Keratinocyte (primary cell): ENCODE data around the gene C15orf40. TPM values are rescaled to one million over a fixed set of nuclear protein-coding genes. Genes with fewer than 3 reads are reported as not detected.

Experiments used
- DNase-seq: peaks from one replicate; pipeline ENCODE4 v3.0.0-alpha.2; 2011; ENCODE audit warnings: low read depth, missing footprints, low spot score
- FAIRE-seq: peaks from 2 replicates; lab custom pipeline; 2011; peaks lifted over from hg19 to GRCh38; lab: Jason Lieb, UNC
- H2AFZ ChIP-seq: 2 replicates; pipeline ENCODE4 v1.6.0; 2012; ENCODE audit warnings: low read length, control low read depth, inconsistent platforms; ENCODE audit not compliant: control insufficient read depth
- H3K27ac ChIP-seq: 2 replicates; pipeline ENCODE4 v1.5.1; 2011; ENCODE audit warnings: low read length; ENCODE audit not compliant: control insufficient read depth, insufficient read depth
- H3K27me3 ChIP-seq: 3 replicates; pipeline ENCODE4 v1.6.0; 2011; ENCODE audit warnings: low read length; ENCODE audit not compliant: control insufficient read depth, insufficient read depth; ENCODE audit errors: extremely low read depth
- H3K36me3 ChIP-seq, 2 experiments: 2 replicates in 1 of 2; 3 replicates in 1 of 2; pipeline ENCODE4 v1.5.1; 2011; ENCODE audit warnings: low read length in 2 of 2, mild to moderate bottlenecking in 1 of 2; ENCODE audit not compliant: control insufficient read depth in 2 of 2, insufficient read depth in 2 of 2; ENCODE audit errors: extremely low read depth in 1 of 2
- H3K4me1 ChIP-seq: 3 replicates; pipeline ENCODE4 v1.5.1; 2011; ENCODE audit warnings: low read length; ENCODE audit not compliant: control insufficient read depth, insufficient read depth; ENCODE audit errors: extremely low read depth
- H3K4me2 ChIP-seq: 3 replicates; pipeline ENCODE4 v1.6.0; 2011; ENCODE audit warnings: low read depth, low read length; ENCODE audit not compliant: control insufficient read depth, insufficient read depth; ENCODE audit errors: extremely low read depth
- H3K4me3 ChIP-seq, 3 experiments: fragments of 200-600 bp in 1 of 3; sonication (generic) in 1 of 3; 2 replicates in 2 of 3; 3 replicates in 1 of 3; pipeline ENCODE4 v1.5.1; 2011 to 2016; ENCODE audit warnings: low read length in 3 of 3, mild to moderate bottlenecking in 3 of 3, control low read depth in 2 of 3, inconsistent platforms in 1 of 3, low read depth in 1 of 3, mixed read lengths in 1 of 3, mixed run types in 1 of 3, moderate library complexity in 1 of 3; ENCODE audit not compliant: control insufficient read depth in 2 of 3, insufficient read depth in 2 of 3; ENCODE audit errors: extremely low read depth in 1 of 3
- H3K79me2 ChIP-seq: 2 replicates; pipeline ENCODE4 v1.6.0; 2012; ENCODE audit warnings: low read length; ENCODE audit not compliant: control insufficient read depth, insufficient read depth
- H3K9ac ChIP-seq: 3 replicates; pipeline ENCODE4 v1.6.0; 2011; ENCODE audit warnings: low read length; ENCODE audit not compliant: control insufficient read depth, insufficient read depth; ENCODE audit errors: extremely low read depth
- H3K9me1 ChIP-seq: 3 replicates; pipeline ENCODE4 v1.6.0; 2011; ENCODE audit warnings: low read length; ENCODE audit not compliant: control insufficient read depth, insufficient read depth; ENCODE audit errors: extremely low read depth
- H3K9me3 ChIP-seq: 2 replicates; pipeline ENCODE4 v1.5.1; 2012; ENCODE audit warnings: low read depth, low read length; ENCODE audit not compliant: control insufficient read depth
- H4K20me1 ChIP-seq: 3 replicates; pipeline ENCODE4 v1.6.0; 2011; ENCODE audit warnings: low read length; ENCODE audit not compliant: control insufficient read depth, insufficient read depth; ENCODE audit errors: extremely low read depth
- CTCF ChIP-seq, 3 experiments: IDR thresholded peaks in 1 of 3; conservative IDR thresholded peaks in 1 of 3; optimal IDR thresholded peaks in 1 of 3; 2 replicates in 2 of 3; 3 replicates in 1 of 3; pipeline versions ENCODE3 to v1.5.1; 2011; ENCODE audit warnings: low read length in 3 of 3, mild to moderate bottlenecking in 3 of 3, moderate library complexity in 2 of 3, control low read depth in 1 of 3, inconsistent platforms in 1 of 3; ENCODE audit not compliant: insufficient read depth in 2 of 3; ENCODE audit errors: extremely low read depth in 1 of 3
- EZH2 ChIP-seq: IDR thresholded peaks from one replicate; pipeline ENCODE4 v1.6.1; 2012; ENCODE audit warnings: inconsistent platforms, mild to moderate bottlenecking, low read length, moderate library complexity
- dilution Hi-C: fragments of 300-500 bp; cut with MboI; formaldehyde crosslinking; loops from one replicate; pipeline ENCODE4 v1.7.0; 2020; ENCODE audit warnings: low sequenced_read_pairs; ENCODE audit not compliant: extremely low pct_ligation_motif_present
- polyA plus RNA-seq, 5 experiments: library from polyadenylated mRNA; depleted of rRNA in 3 of 5; stranded (reverse) in 3 of 5; stranded (forward) in 1 of 5; unstranded in 1 of 5; fragments of >200 nt; gene quantifications; 1 replicate in 1 of 5; 2 replicates in 3 of 5; 3 replicates in 1 of 5; pipeline versions ENCODE4 v1.2.1 to v1.2.3, GENCODE V29; 2011 to 2012; ENCODE audit warnings: missing spikeins in 2 of 5, low read depth in 1 of 5, low replicate concordance in 1 of 5

C15orf40 gene
- polyA plus RNA-seq, 1 donor (not counting 4 experiments of a cell fraction or from before 2014, with no cell fraction given), result 26.6 TPM

- H3K4me3 ChIP-seq, result no peak overlapping the region
- no peak for DNase-seq
- H3K79me2 ChIP-seq, result peaks cover 22% of the 10 kb centered on the region
- H2AFZ ChIP-seq, result no peak overlapping the region
- peaks cover 7 to 15% of the 10 kb centered on the region in 2 experiments for H3K36me3 ChIP-seq
- H3K27me3 ChIP-seq, result no peaks in the 10 kb centered on the region
- peaks cover 14% of the 10 kb centered on the region for H3K4me1 ChIP-seq
- H3K9ac ChIP-seq, result no peak overlapping the region
- no peaks in the 10 kb centered on the region for H4K20me1 ChIP-seq
- TF ChIP-seq EZH2 (no peak), CTCF (optimal IDR thresholded peaks at IDR 0.05 in 1 of 3, IDR thresholded peaks at IDR 0.05 in 1 of 3, conservative IDR thresholded peaks at IDR 0.05 in 1 of 3; ENCODE audit: extremely low read depth in 1 of 3, insufficient read depth in 2 of 3, low read length in 3 of 3) (no peak)
- FAIRE-seq, result no peak
- no peaks in the 10 kb centered on the region for H3K9me3 ChIP-seq
- dilution Hi-C loops, result no loop called here
- no peaks in the 10 kb centered on the region for H3K9me1 ChIP-seq
- no peak overlapping the region for H3K27ac ChIP-seq
- H3K4me2 ChIP-seq, result no peak overlapping the region
Observed at GRCh38 chr15:83012636-83013035, 1.2 kb upstream of the C15orf40 start.

GRCh38 chr15:83012076-83012426 lies 612 bp upstream of the C15orf40 start:
- H4K20me1 ChIP-seq, result no peaks in the 10 kb centered on the region
- TF ChIP-seq CTCF (optimal IDR thresholded peaks at IDR 0.05 in 1 of 3, IDR thresholded peaks at IDR 0.05 in 1 of 3, conservative IDR thresholded peaks at IDR 0.05 in 1 of 3; ENCODE audit: extremely low read depth in 1 of 3, insufficient read depth in 2 of 3, low read length in 3 of 3) (no peak), EZH2 (no peak)
- H3K27me3 ChIP-seq, result no peaks in the 10 kb centered on the region
- H3K4me3 ChIP-seq, result peak overlapping the region; percentile 77 to 94 (median 86)
- no peaks in the 10 kb centered on the region for H3K9me3 ChIP-seq
- H3K9me1 ChIP-seq, result no peaks in the 10 kb centered on the region
- dilution Hi-C loops, result no loop called here
- DNase-seq (no peak), FAIRE-seq (no peak)
- peak overlapping the region; percentile 74 for H3K27ac ChIP-seq
- peak overlapping the region; percentile 82 for H3K9ac ChIP-seq
- peak overlapping the region; percentile 86 for H3K4me2 ChIP-seq
- peaks cover 7 to 15% of the 10 kb centered on the region in 2 experiments for H3K36me3 ChIP-seq
- H3K4me1 ChIP-seq, result peaks cover 14% of the 10 kb centered on the region
- H3K79me2 ChIP-seq, result peaks cover 25% of the 10 kb centered on the region
- H2AFZ ChIP-seq, result peak overlapping the region; percentile 81
